Middle frontal gyrus (tissue), 1 donor: Measurements from ENCODE around the gene SRSF3.
A peak's percentile ranks its signal among the peaks of the same experiment; 100 is the strongest.
"Not testable (repeated sequence)": the region's sequence is repeated elsewhere in the genome, so short reads cannot be mapped to it uniquely, and the experiment has no call there.

Source experiments
- DNase-seq: peaks from one replicate; pipeline ENCODE4 v3.0.0-alpha.2; 2015; ENCODE audit warnings: low spot score; ENCODE audit errors: extremely low spot score

Gene SRSF3

DNA sequence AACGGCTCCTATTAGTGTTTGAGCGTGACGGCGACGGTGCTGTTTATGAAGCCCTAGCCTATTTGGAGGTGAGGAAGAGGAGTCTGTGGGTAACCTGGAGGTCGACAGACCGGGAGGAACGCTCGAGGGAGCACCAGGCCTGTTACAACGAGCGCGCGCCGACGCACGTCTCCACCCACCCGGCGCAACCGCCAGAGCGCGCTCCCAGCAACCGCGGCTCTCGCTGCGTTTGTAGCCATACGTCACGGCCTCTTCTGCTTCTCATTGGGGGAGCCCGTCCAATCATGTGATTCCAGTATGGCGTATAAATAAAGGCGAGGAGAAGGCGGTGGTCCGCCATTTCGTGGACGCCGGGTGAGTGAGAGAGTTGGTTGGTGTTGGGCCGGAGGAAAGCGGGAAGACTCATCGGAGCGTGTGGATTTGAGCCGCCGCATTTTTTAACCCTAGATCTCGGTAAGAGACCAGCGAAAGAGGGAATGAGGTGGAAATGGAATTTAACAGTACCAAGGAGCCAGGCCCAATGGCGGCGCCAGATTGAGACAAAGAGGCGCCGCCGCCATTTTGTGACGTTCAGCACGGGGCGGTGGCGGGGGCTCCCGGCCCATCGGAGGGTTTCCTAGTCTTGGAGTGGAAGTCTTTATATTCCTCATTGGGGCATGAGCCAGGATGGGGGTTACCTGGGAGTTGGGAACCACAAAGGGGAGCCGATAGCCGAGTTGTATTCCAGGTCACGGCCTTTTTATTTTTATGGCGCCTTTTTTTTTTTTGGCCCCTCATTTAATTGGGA lies at the start of gene SRSF3:
SRSF3 (plus strand) TSS at position 334 of the 787 bp plus-strand sequence. CDS start 2,401 bp downstream, outside the sequence.
- peak; percentile 98 for DNase-seq

DNA sequence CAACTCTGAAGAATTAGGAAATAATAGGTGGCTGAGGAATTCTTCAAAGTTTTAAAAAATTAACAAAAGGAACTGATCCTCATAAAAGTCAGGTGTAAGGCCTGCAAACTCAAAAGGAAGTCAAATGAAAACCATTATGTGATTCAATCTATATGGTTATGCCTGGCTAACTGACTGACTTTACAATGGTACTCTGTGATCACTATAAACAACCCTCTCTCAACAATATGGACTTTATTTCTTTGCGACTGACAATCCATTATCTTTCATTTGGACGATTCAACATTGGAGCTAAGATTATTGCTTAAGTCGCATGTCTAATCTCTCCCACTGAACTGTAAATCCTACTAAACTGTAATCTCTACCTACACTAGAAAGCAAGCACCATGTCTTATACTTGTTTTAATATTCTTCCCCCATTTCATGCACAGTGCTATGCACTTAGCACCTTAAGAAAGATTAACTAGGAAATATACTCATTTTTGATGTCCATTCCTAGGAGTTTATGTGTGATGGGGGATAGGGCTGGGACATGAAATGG lies 48.3 kb upstream of the SRSF3 start:
- DNase-seq, result no peak

DNA sequence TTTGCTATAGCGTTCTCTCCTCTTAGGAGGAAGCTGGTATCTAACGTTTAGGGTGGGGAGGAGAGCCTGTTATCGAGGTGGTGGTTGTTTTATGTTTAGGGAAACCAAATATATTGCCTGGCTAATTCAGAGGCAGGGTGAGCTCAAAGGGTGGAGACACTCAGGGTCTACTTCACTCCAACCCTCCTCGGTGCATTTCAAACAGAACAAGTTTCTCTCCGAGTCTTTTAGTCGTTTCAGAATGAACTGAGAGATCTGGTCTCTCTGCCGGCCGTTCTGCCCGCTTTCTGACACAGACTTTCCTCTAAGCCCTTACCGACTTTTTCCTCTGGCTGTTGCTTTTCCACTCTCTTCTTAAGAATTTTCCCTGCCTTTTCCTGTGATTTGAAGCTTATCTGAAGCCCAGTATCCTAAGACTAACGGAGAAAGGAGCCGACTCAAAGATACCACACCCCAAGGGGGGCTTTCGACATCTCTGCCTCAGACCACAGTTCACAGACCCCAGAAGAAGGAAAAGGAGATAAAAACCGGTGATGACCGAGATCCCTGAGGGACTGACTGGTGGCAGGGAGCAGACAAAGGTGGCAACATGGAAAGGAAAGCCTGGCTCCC lies 47.7 kb upstream of the SRSF3 start:
- no peak for DNase-seq

GRCh38 chr6:36546920-36547645 lies 47.1 kb upstream of the SRSF3 start, which contains the start of gene STK38:
Gene STK38, minus strand, starts transcription at chr6:36547479. Its CDS starts 7,277 bp downstream, at chr6:36540202.
- peak; percentile 79 for DNase-seq

- no peak for DNase-seq
These were observed 46.3 kb upstream of the SRSF3 start for GRCh38 chr6:36547646-36548400.

DNA sequence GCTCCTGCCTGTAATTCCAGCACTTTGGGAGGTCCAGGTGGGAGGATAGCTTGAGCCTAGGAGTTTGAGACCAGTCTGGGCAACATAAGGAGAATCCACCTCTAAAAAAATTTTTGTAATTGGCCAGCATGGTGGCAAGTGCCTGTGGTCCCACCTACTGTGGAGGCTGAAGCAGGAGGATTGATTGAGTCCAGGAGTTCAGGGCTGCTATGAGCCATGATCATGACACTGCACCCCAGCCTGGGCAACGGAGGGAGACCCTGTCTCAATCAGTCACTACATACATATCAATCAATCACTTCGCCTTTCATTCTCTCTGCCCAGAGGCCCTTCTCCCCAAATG lies 45.8 kb upstream of the SRSF3 start:
- DNase-seq, result no peak

DNA sequence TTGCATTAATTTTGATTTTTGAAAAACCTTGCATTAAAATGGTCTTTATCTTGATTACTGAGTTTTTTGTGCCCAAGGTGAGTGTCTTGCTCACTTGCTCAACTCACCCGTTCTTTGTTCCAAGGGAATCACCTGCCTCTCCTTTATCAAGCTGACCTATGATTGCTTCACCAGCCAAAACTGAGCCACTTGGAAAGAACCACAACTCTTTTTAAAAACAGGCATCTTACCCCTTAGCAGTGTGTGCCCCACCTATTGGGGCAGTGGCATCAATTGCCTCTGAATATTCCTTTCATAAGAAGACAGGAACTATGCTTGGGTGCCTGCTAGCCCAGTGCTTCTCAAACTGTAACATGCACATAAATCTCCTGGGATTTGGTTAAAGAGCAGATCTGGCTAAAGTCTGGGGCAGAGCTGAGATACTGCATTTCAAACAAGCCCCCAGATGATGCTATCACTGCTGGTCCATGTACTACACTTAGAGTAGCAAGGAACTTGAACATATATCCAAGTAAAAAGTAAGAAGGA lies 43.6 kb upstream of the SRSF3 start:
- no peak for DNase-seq

GRCh38 chr6:36555750-36556252 lies 38.4 kb upstream of the SRSF3 start:
- DNase-seq, result no peak

GRCh38 chr6:36556281-36556680 lies 37.9 kb upstream of the SRSF3 start:
- no peak for DNase-seq

GRCh38 chr6:36559011-36559793 lies 35.0 kb upstream of the SRSF3 start:
- DNase-seq, result no peak

GRCh38 chr6:36560822-36561221 lies 33.3 kb upstream of the SRSF3 start:
- DNase-seq, result no peak

GRCh38 chr6:36563237-36563927 lies 30.8 kb upstream of the SRSF3 start:
- no peak for DNase-seq

- no peak for DNase-seq
These were observed 30.3 kb upstream of the SRSF3 start for GRCh38 chr6:36563928-36564284.

- DNase-seq, result no peak
These were observed 27.7 kb upstream of the SRSF3 start for GRCh38 chr6:36566418-36566905.

DNA sequence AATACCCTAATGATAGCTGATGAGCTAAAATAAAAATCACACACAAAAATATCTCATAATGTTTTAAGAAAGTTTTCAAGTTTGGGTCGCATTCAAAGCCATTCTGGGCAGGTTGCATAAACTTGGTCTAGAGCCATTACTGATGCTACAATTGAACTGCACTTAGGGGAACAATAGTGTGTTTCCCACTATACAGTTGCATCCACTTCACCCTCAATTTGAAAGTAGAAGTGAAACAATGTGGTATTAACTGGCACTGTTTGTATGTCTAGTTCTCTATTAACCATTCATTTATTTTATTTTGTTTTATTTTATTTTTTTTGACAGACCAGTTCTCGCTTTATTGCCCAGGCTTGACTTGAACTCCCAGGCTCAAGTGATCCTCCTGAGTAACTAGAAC lies 23.9 kb upstream of the SRSF3 start:
- no peak for DNase-seq

DNA sequence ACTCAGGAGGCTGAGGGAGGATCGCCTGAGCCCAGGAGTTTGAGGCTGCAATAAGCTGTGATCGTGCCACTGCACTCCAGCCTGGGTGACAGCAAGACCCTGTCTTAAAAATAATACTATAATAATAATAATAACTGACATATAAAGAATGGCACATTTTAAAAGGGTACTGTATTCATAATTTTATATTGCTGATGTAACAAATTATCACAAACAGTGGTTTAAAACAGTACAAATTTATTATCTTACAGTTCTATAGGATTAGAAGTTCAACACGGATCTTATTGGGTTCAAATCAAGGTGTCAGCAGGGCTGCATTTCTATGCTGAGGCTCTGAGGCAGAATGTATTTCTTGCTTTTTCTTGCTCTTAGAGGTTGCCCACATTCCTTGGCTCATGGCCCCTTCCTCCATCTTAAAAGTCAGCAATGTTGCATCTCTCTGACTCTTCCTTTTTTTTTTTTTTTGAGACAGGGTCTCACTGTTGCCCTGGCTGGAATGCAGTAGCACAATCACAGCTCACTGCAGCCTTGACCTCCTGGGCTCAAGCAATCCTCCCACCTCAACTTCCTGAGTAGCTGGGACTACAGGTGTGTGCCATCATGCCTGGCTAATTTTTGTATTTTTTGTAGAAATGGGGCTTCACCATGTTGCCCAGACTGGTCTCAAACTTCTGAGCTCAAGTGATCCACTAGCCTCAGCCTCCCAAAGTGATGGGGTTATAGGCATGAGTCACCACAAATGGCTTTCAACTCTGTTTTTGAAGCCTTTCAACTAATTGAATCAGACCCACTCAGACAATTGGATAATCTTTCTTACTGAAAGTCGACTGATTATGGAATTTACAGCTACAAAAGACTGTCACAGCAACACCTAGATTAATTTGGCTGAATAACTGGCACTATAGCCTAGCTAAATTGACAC lies 22.8 kb upstream of the SRSF3 start:
- DNase-seq, result no peak

GRCh38 chr6:36572353-36573311 lies 21.5 kb upstream of the SRSF3 start:
- DNase-seq, result not testable (repeated sequence)
